Measurements from ENCODE around the gene PRKACA.
"Not testable (repeated sequence)": the region's sequence is repeated elsewhere in the genome, so short reads cannot be mapped to it uniquely, and the experiment has no call there.

The PRKACA gene

DNA sequence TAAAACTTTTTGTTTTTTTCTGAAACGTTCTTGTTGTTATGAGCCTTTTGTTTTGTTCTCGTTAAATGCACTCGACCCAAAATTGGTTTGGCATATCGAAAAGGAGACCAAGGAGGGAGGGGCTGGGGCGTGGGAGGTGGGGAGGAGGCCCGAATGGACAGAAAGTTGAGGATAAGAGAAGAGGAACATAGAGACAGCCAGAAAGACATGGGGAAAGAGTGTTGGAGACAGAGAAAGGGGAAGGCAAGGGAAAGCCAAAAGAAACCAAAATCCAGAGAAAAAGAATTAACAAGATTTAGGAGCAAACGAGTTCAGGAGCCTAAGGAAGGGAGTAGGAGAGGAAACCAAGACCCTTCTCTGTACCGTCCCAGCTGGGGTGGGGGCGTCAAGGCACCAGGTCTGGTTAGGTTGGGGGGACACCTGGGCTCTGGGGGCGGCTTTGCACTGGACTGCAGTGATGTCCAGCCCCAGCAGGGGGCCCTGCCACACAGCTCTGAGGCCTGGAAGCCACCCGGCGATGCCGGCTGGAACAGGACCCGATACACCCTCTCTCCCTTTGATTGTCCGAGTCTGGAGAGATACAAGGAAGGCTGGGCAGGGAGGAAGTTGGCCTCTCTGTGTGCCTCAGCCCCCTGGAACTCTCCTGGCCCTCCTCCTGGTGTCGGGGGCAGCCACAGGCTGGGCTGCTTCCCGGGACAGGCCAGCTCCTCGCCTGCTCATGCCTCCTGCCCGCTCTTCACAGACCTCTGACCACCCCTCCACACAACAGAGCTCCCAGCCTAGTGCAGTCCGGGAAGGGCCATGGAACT is 30.4 kb upstream of the PRKACA start:
- DNase-seq = peak; percentile 9

DNA sequence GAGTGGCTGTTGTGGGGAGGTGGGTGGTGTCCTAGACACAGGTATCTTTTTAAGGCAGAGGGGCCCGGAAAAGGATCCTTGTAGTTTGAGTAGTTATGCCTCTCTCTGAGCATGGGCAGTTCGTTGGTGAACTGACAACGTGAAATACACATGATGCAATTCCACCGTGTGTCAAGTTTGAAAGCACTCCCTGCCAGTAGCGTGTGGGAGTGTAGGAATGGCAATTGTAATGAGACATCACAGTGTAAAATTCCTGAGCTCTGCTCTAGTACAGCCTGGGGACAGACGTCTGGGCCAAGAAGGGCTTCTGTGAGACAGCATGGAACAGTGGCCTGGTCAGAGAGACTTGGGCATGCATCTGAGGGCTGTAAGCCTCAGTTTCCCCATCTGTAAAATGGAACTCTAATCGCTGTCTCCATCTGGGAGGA is 29.2 kb upstream of the PRKACA start:
- DNase-seq = peak; percentile 11

DNA sequence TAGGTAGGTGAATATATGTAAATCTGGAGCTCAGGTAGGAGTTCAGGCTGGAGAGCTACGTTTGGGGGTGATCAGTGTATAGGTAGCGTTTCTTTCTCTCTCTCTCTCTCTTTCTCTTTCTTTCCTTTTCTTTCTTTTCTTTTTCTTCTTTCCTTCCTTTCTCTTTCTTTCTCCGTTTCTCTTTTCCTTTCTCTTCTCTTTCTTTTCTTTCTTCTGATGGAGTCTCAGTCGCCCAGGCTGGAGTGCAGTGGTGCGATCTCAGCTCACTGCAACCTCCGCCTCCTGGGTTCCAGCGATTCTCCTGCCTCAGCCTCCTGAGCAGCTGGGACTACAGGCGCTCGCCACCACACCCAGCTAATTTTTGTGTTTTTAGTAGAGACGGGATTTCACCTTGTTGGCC is 28.6 kb upstream of the PRKACA start:
- DNase-seq = not testable (repeated sequence)

DNA sequence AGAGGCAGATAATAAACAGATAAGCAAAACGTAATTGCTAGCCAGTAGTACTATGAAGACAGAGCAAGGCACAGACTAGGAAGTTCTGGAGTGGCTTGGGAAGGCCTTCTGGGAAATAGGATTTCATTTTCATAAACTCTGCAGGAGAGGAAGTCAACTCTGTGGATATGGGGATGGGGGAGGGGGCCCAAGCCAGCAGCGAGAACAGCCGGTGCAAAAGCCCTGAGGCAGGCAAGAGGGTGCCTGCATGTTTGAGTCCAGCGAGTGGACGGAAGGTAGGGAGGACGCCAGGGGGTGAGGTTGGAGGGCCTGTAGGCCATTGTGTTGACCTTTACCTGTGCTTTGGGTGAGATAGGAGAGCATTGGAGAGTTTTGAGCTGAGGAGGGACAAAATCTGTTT is 27.8 kb upstream of the PRKACA start:
- no peak for DNase-seq

DNA sequence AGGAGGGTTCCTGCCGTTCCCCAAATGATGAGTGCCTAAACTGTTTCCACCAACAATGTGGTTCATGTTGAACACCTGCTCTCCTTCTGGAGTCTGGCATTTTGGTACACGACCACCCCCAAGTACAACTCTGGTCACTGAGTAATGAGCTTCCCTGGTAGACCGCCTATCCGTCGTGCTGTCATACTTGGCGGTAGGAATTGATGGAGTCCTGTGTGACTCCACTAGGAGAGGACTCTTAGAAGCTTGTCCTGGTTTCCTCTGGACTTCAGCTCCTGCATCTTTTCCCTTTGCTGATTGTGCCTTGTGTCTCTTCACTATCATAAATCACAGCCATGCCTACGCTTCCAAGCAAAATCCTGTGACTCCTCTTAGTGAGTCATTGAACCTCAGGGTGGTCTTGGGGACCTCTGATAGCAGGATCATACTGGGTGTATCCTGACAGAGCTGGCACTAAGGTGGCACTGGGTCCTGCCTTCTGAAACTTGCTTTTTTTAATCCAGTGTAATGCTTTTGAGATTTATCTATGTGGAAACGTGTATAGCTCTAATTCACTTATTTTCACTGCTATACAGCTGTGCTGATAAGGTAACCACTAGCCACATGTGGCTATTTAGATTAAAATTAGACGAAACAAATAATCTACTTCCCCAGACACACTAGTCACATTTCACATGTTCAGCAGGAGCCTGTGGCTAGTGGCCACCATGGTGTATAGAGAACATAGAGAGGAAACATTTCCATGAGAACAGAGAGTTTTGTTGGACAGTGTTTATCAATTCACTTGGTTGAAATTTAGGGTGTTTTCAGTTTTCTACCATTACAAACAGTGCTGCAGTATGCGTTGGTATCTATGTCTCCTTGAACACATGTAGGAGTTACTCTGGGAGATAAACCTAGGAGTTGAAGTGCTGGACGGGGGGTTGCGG is 25.0 kb upstream of the PRKACA start:
- DNase-seq = no peak

DNA sequence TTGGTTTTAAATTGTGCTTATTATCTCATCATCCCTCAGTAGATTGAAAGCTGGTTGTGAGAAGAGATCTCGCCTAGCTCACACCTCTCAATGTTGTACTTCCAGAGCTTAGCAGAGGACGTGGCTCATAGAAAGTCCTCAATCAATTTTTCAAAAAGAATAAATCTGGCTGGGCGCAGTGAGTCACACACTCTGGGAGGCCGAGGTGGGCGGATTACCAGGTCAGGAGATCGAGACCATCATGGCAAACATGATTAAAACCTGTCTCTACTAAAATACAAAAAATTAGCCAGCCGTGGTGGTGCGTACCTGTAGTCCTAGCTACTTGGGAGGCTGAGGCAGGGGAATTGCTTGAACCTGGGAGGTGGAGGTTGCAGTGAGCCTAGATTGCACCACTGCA is 23.5 kb upstream of the PRKACA start:
- no peak for DNase-seq

DNA sequence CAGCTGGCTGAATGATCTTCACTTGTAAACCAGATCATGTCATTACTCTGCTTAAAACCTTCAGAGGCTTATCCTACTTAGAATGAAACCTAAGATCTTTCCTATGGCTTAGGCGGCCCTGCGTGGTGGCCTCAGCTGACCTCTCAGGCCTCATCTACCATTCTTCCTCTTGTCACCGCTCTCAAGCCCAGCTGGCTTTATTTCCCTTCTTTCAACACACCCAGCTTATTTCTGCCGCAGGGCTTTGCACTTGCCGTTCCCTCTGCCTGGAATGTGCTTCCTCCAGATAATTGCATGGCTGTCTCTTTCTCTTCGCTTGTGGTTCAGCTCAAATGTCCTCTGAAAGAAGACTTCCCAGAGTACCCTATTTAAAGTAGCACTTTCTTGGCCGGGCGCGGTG is 22.4 kb upstream of the PRKACA start:
- DNase-seq = no peak

DNA sequence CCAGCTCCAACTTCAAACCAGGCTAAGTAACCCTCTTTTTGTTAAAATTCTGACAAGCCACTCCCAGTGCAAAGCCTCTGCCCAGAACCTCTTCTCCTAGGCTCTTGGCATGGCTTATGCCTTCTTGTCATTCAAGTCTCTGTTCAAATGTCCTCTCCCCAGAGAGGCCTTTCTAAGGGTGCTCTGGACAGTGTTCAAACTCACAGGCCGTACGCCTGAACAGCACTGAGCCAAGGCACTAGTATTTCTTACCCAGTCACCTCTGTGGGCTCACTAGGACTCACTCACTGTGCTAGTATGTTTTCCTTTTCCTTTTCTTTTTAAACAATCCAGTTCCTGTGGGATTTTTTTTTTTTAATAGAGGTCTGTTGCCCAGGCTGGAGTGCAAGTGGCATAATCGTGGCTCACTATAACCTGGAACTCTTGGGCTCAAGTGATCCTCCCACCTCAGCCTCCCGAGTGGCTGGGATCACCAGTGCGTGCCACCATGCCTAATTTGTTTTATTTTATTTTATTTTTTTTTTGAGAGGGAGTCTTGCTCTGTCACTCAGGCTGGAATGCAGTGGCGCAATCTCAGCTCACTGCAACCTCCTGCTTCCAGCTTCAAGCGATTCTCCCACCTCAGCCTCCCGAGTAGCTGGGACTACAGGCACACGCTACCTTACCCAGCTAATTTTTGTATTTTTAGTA is 21.2 kb upstream of the PRKACA start:
- DNase-seq = no peak

DNA sequence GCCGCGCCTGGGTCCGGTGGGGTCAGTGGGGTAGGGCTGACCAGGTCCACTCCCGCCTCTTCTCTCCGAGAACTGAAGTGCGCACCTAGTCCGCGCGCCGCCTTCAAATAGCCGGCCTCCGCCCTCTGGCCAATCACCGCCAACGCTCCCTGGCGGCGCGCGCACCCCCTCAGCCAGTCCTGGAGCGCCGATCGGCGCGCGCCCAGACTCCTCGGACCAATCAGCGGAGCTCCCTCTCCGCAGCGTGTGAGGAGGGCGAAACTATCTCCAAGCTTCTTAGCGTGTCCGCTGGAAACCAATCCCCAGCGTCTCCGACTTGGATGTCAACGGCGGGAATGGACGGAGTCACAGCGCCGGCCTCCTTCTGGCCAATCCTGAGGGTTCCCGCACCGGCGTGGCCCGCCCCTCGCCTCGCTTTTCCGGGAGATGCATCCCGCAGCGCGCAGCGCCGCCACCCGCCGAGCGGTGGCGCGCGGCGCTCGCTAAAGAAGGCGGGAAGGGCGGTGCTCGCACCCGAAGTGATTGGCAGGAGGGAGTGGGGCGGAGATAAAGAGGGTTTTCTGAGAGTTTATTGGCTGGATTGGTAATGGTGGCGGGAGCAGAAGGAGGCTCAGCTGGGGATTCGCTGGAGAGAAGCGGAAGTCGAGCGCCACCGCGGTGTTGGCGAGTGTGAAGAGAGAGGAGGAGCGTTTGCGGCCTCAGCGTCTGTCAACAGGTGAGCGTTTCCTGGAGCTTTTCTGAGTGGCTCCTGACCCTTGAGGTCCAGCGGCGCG is 19.1 kb upstream of the PRKACA start, which contains the start of gene ASF1B:
ASF1B (minus strand) TSS at position 81 of the 773 bp plus-strand sequence. CDS start 133 bp downstream, outside the sequence.
- peak; percentile 100 for DNase-seq

DNA sequence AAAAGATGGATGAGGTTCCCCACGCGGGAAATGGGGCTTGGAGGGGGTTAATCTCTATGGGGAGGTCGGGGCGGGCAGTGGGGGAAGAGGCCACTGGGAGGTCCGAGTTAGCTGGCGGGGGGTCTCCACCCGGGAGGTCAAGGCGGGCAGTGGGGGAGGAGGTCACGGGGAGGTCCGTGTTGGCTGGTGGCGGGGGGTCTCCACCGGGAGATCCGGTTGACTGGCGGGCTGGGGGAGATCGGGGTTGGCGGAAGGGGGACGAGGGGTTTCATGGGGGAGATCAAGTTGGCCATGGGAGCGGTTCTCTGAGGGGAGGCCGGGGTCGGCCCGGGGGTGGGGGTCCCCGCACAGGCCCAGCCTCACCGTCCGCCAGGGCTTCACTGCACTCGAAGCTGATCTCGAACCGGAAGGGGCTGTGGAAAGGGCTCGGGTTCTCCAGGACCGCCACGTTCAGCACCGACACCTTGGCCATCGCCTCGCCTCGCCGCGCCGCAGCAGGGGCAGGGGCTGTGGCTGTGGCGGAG is 18.5 kb upstream of the PRKACA start:
- no peak for DNase-seq

DNA sequence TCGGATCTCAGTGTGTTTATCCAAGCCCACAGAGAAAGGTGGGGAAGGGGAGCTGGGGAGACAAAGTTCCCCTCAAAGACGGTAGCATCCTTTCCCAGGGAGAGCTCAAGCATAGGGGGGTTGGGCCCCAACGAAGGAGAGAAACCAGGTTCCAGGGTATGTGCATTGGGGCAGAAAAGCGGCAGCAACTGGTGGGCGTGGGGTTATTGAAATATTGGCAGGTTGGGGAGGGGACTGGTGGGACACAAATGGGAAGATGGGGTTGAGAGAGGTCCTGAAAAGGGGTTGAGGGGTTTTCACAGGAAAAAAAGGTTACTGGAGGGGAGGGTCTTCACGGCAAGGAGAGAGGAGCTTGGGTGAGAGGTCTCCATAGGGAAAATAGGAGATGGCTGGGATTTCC is 17.8 kb upstream of the PRKACA start:
- DNase-seq = no peak

DNA sequence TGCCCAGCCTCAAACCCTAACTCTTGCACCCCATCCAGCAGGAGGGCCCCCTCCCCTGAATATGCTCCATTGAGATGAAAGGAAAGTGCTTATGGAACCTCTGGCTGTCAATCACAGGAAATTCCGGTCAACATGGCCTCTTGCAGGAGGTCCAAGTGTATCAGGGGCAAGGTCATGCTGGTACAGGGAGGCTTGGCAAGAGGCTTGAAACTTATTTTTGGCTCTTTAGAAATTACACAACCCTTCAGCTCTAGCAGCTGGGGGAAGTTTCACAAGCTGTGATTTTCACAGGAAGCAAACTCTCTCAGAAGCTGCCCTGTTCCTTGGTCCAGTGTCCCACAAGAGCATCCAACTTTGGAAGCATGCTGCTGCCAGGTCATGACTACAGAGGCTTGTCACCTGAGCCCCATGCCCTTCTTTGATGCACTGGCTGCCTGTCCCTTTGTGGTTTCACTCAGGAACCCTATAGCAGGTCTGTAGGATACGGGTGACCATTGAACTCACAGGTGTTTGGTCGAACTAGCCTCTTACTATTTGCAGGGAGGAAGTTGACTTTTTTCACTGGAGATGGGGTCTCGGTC is 10.5 kb upstream of the PRKACA start:
- no peak for DNase-seq

DNA sequence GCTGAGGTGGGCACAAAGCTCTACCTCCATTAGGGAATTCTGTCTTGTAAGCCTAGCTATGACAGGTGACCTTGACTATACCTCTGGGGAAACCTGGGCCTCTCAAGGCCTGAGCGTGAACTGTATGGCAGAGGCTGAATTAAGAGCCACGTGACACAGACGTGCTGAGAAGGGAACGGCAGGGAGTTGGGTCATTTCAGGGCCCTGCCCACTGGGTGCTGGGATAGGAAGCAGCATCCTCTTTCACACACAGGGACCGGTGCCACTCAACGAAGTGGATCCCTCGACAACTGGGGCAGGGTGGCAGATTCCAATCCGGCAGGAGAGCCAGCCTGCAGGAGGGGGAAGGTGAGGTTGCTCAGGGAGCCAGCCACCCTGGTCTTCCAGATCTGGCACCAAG is 9.6 kb upstream of the PRKACA start:
- no peak for DNase-seq

DNA sequence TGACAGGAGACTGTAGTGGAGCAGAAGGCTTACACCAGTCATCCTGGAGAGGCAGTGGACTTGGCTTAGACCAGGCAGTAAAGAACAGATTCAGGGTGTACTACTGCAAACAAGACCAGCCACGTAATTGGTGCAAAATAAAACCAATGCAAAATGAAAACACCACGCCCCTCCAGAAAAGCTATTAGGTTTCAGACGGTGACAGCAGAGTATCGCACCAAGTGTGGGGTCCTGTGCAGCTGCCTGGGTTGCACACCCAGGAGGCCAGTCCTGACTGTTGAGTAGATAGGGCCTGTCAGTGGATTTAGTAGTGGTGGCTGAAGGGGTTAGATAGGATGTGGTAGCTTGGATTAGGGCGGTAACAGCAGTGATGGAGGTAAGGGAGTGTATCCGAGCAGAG is 5.4 kb upstream of the PRKACA start:
- DNase-seq = no peak

DNA sequence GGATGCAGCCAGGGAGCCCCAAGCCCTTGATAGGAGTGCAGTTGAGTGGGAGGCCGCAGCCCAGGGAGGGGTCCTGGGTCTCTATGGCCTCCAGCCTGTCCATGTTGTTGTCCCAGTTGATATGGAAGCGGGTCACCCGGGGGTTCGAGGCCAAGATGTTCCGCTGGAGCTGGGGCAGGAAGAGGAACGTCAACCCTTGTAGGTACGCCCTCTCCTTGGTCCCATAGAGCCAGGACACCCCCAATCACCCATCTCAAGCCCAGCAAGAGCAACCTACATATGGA is 2.9 kb upstream of the PRKACA start:
- no peak for DNase-seq

DNA sequence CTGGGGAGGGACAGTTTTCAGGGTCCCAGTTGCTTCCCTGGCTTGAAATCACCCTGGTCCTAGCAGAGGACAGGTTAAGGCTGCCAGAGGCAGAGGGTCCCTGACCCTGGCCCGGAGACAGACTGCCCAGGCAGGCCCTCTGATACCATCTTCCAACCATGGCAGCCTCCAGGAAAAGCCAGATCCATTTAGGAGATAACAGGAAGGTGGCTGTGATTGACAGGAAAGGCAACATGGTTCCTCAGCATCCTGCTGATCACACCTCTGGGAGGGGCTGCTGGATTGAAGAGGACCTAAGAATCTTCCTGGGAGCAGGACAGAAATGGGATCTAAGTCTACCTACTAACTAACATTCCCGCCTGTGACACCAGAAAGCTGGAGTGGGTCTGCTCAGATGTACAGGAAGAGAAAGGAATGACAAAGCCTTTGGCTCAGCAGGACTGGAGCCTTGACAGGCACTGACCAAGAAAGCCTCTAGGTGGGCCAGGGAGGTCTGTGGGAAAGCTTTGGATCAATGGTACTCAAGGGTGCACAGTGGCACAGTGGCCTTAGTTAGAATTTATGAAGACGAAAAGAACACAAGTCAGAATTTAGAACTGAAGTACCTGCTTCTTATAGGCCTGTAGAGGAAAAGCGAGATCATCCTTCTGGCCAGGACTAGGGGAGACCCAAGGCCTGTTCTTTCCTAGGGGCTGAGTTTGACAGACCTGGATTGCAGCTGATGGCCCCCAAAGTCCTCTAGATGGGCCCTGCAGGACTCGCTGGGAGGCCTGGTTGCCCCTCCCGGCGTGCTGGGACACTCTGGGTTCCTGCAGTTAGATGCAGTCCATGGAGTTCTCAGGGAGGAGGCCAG is 2.3 kb upstream of the PRKACA start:
- DNase-seq = no peak

DNA sequence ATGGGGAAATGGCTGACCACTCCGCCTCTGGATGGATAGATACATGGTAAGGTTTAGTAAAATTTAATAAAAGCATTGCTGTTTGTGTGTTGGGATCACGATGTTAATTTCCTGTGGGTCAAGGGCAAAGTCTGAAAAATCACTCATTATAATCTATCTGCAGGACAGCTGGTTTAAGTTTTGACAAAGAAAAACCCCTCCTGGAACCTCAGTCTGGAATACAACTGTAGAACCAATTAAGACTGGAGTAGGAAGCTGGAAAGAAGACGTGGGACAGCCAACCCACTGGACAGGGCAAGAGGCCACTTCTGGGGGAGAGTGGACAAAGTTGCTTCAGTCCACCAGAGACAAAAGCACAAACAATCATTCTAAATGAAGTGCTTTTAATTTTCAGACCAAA is 1.6 kb upstream of the PRKACA start:
- no peak for DNase-seq

DNA sequence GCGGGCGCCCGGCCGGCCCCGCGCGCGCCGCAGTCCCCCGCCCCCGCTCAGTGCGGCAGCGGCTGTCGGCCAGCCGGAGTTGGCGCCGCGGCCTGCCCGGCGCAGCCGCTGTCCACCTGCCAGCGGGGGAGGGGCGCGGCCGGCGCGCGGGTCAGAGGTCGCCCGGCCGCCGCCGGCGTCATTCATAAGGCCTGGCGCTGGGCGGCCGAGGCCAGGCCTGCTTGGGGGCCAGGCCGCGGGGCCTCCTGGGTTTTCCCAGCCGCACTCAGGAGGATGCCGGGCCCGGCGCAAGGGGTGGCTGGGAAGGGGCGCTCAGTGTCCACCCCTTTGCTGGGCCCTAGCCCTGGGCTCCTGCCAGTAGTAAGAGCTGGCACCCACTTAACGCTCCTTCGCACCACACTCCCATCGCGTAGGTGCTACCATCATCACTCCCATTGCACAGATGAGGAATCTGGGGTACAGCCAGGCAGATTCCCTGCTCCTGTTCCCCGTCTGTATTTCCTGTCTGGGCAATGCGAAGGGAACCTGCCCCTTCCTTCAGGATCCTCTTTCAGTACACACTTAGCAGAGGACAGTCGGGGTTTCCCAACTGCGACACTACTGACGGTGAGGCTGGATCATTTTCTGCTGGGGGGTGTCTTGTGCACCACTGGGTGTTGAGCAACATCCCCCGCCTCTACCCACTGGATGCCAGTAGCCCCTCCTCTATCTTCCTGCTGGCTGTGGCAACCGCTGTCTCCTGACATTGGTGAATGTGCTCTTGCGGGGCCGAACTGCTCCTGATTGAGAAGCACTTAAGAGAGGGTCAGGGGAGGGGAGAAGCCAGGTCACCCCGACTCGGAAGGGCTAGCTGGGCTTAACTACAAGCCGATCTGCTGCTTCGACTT is 846 bp upstream of the PRKACA start:
- no peak for DNase-seq

DNA sequence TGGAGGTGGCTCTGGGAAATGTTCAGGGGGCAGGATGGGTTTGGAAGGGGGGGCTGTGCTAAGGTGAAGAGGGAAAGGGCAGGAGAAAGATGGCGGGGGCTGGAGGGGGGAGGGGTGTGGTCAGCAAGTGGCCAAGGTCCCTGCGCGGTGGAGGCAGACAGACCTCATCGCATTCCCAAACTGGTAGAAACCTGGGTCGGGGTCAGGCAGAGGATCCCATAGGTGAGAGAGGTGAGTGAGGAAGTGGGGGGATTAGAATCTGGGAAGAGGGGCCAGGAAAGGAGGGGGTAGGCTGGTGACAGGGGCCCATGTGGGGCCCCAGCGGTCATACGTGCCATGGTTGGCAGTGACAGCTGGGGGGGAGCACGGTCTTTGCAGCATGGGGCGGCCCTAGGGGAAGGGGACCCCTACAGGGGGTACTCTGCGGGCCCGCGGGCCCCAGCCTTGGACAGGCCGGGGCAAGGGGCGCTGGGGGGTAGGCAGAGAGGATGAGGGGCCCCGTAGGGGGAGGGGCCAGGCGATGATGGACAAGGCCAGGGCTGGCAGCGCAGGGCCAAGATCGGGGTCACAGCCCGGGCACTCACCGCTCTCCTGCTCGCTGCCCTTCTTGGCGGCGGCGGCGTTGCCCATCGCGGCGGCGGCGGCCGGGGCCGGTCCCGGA is 514 bp downstream of the PRKACA start:
- DNase-seq = no peak

DNA sequence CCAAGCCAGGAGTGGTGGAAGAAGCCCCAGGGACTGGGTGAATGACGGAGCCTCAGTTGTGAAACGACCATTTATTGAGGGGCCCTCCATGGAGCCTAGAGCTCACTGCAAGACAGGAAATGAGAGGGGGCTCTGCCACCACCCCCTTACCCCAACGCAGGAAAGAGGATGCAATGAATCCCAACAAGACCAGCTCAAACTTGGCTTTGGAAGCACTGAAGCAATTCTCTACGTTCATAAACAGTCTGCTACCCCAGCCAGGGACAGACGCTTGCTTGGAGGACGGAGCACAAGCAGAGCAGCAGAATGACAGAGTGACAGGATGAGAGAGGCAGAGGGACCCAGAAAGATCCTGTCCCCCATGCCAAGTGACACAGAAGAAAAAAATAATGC is 1.0 kb downstream of the PRKACA start:
- DNase-seq = no peak

Data from amniotic stem cell (primary cell).